Progenitor cell of endocrine pancreas (in vitro differentiated cells): ENCODE measurements around the gene NRARP. TPM values are rescaled to one million over a fixed set of nuclear protein-coding genes. Genes with fewer than 3 reads are reported as not detected.
A peak's percentile ranks its signal among the peaks of the same experiment; 100 is the strongest.

Source experiments
- DNase-seq: peaks from one replicate; pipeline ENCODE4 v3.0.0; 2021; ENCODE audit warnings: low spot score; ENCODE audit not compliant: unreplicated experiment
- H3K27ac Mint-ChIP-seq: 2 replicates; pipeline ENCODE4 v1.8.0; 2021; ENCODE audit warnings: mild to moderate bottlenecking, moderate library complexity, mixed read lengths
- H3K27me3 Mint-ChIP-seq: 2 replicates; pipeline ENCODE4 v1.8.0; 2021; ENCODE audit warnings: mixed read lengths
- H3K36me3 Mint-ChIP-seq: 2 replicates; pipeline ENCODE4 v1.8.0; 2022; ENCODE audit warnings: mixed read lengths; ENCODE audit not compliant: insufficient read depth
- H3K4me1 Mint-ChIP-seq: 2 replicates; pipeline ENCODE4 v1.8.0; 2021; ENCODE audit warnings: low read depth, mixed read lengths
- H3K4me3 Mint-ChIP-seq: 2 replicates; pipeline ENCODE4 v1.8.0; 2021; ENCODE audit warnings: low read depth, mild to moderate bottlenecking, moderate library complexity, mixed read lengths
- H3K9me3 Mint-ChIP-seq: 2 replicates; pipeline ENCODE4 v1.8.0; 2021; ENCODE audit warnings: low read depth, mixed read lengths
- CTCF ChIP-seq: fragments of 200-600 bp; sonication (generic); IDR thresholded peaks from one replicate; pipeline ENCODE4 v1.5.0; 2021; ENCODE audit warnings: antibody characterized with exemption, mild to moderate bottlenecking; ENCODE audit not compliant: unreplicated experiment
- total RNA-seq: library from RNA; stranded (reverse); gene quantifications from 2 replicates; pipeline ENCODE4 v1.2.1, GENCODE V29; 2021

Gene NRARP
- total RNA-seq, 1 donor from 2014 or later, result 27.1 TPM

- H3K9me3 Mint-ChIP-seq, result no peaks in the 10 kb centered on the region
- H3K27me3 Mint-ChIP-seq, result no peaks in the 10 kb centered on the region
- H3K27ac Mint-ChIP-seq, result peak overlapping the region; percentile 15
- no peak for DNase-seq
- TF ChIP-seq CTCF, result no peak
- peaks cover 5% of the 10 kb centered on the region for H3K36me3 Mint-ChIP-seq
- H3K4me1 Mint-ChIP-seq, result peaks cover 16% of the 10 kb centered on the region
- peak overlapping the region; percentile 5 for H3K4me3 Mint-ChIP-seq
These were observed 26.2 kb downstream of the NRARP start for GRCh38 chr9:137275588-137276472.

- peaks cover 16% of the 10 kb centered on the region for H3K4me1 Mint-ChIP-seq
- peaks cover 5% of the 10 kb centered on the region for H3K36me3 Mint-ChIP-seq
- no peaks in the 10 kb centered on the region for H3K27me3 Mint-ChIP-seq
- DNase-seq, result no peak
- no peak for TF ChIP-seq CTCF
- H3K9me3 Mint-ChIP-seq, result no peaks in the 10 kb centered on the region
- H3K27ac Mint-ChIP-seq, result no peak overlapping the region
- H3K4me3 Mint-ChIP-seq, result no peak overlapping the region
These were observed 26.9 kb downstream of the NRARP start for GRCh38 chr9:137275203-137275587.

GRCh38 chr9:137273611-137274320, 28.3 kb downstream of the NRARP start:
- TF ChIP-seq CTCF, result no peak
- Mint-ChIP-seq H3K27ac (no peak overlapping the region), H3K4me3 (no peak overlapping the region), H3K27me3 (no peaks in the 10 kb centered on the region), H3K36me3 (peaks cover 11% of the 10 kb centered on the region), H3K9me3 (no peaks in the 10 kb centered on the region), H3K4me1 (peaks cover 16% of the 10 kb centered on the region)
- DNase-seq, result no peak

GRCh38 chr9:137273095-137273490, 29.0 kb downstream of the NRARP start:
- Mint-ChIP-seq H3K9me3 (no peaks in the 10 kb centered on the region), H3K36me3 (peaks cover 14% of the 10 kb centered on the region), H3K27ac (no peak overlapping the region), H3K27me3 (no peaks in the 10 kb centered on the region), H3K4me3 (no peak overlapping the region), H3K4me1 (peaks cover 16% of the 10 kb centered on the region)
- DNase-seq, result no peak
- no peak for TF ChIP-seq CTCF

GRCh38 chr9:137272241-137273094, 29.6 kb downstream of the NRARP start:
- Mint-ChIP-seq H3K36me3 (peaks cover 16% of the 10 kb centered on the region), H3K27me3 (no peaks in the 10 kb centered on the region), H3K4me1 (peaks cover 13% of the 10 kb centered on the region), H3K27ac (no peak overlapping the region), H3K9me3 (no peaks in the 10 kb centered on the region), H3K4me3 (no peak overlapping the region)
- no peak for TF ChIP-seq CTCF
- DNase-seq, result no peak
